BE2C (cell line): Measurements from ENCODE around the gene C7orf25.
"Not testable (repeated sequence)": the region's sequence is repeated elsewhere in the genome, so short reads cannot be mapped to it uniquely, and the experiment has no call there.

Experiments used
- DNase-seq: peaks from one replicate; pipeline ENCODE4 v3.0.0-alpha.2; 2020
- H3K27me3 ChIP-seq: fragments of 250-450 bp; sonication (Bioruptor Pico); 2 replicates; pipeline ENCODE4 v1.5.1; 2020; ENCODE audit warnings: mild to moderate bottlenecking
- H3K36me3 ChIP-seq: fragments of 250-450 bp; sonication (Bioruptor Pico); 2 replicates; pipeline ENCODE4 v1.5.1; 2020; ENCODE audit warnings: mild to moderate bottlenecking
- H3K4me1 ChIP-seq: fragments of 250-450 bp; sonication (Bioruptor Pico); 2 replicates; pipeline ENCODE4 v1.5.1; 2020
- H3K4me3 ChIP-seq: 2 replicates; pipeline ENCODE4 v1.5.1; 2011; ENCODE audit warnings: low read depth, low read length
- H3K9me3 ChIP-seq: fragments of 250-450 bp; sonication (Bioruptor Pico); 2 replicates; pipeline ENCODE4 v1.5.1; 2020
- CTCF ChIP-seq: IDR thresholded peaks from 2 replicates; pipeline ENCODE4 v1.5.1; 2012; ENCODE audit warnings: mild to moderate bottlenecking, low read depth, low read length

C7orf25 gene

GRCh38 chr7:42893346-42894240, 18.3 kb downstream of the C7orf25 start:
- TF ChIP-seq CTCF: no peak
- H3K4me1 ChIP-seq: no peaks in the 10 kb centered on the region
- no peak for DNase-seq

GRCh38 chr7:42886893-42887505, 24.9 kb downstream of the C7orf25 start:
- Histone ChIP-seq H3K4me1 (no peaks in the 10 kb centered on the region), H3K27me3 (peaks cover 6% of the 10 kb centered on the region; the same call in 1 of the 2 replicates), H3K4me3 (no peak overlapping the region), H3K9me3 (no peaks in the 10 kb centered on the region), H3K36me3 (no peaks in the 10 kb centered on the region)
- DNase-seq: no peak
- no peak for TF ChIP-seq CTCF

More at GRCh38 chr7:42893346-42894240, 18.3 kb downstream of the C7orf25 start:
- Histone ChIP-seq H3K9me3 (no peaks in the 10 kb centered on the region), H3K4me3 (no peak overlapping the region), H3K36me3 (no peaks in the 10 kb centered on the region), H3K27me3 (peaks cover 10% of the 10 kb centered on the region)

- Histone ChIP-seq H3K27me3 (peaks cover 6% of the 10 kb centered on the region; the same call in 1 of the 2 replicates), H3K9me3 (no peaks in the 10 kb centered on the region), H3K4me1 (no peaks in the 10 kb centered on the region), H3K4me3 (no peak overlapping the region), H3K36me3 (no peaks in the 10 kb centered on the region)
- DNase-seq: no peak
- TF ChIP-seq CTCF: peak; percentile 47
Measured at GRCh38 chr7:42886129-42886528, 25.7 kb downstream of the C7orf25 start.

GRCh38 chr7:42885183-42885582, 26.7 kb downstream of the C7orf25 start:
- not testable (repeated sequence) for H3K36me3 ChIP-seq

GRCh38 chr7:42883950-42884349, 27.9 kb downstream of the C7orf25 start:
- no peaks in the 10 kb centered on the region for H3K4me1 ChIP-seq
- no peak overlapping the region for H3K4me3 ChIP-seq
- peak; percentile 71 for DNase-seq

More at GRCh38 chr7:42885183-42885582, 26.7 kb downstream of the C7orf25 start:
- H3K4me3 ChIP-seq, H3K9me3 ChIP-seq, H3K4me1 ChIP-seq, H3K27me3 ChIP-seq, DNase-seq: not testable (repeated sequence)

GRCh38 chr7:42880392-42880791, 31.5 kb downstream of the C7orf25 start:
- H3K4me1 ChIP-seq: no peaks in the 10 kb centered on the region
- no peaks in the 10 kb centered on the region for H3K27me3 ChIP-seq
- no peaks in the 10 kb centered on the region for H3K9me3 ChIP-seq
- no peak overlapping the region for H3K4me3 ChIP-seq
- no peak for DNase-seq
- TF ChIP-seq CTCF: no peak
- H3K36me3 ChIP-seq: no peaks in the 10 kb centered on the region

More at GRCh38 chr7:42883950-42884349, 27.9 kb downstream of the C7orf25 start:
- Histone ChIP-seq H3K9me3 (no peaks in the 10 kb centered on the region), H3K36me3 (no peaks in the 10 kb centered on the region), H3K27me3 (peaks cover 6% of the 10 kb centered on the region; the same call in 1 of the 2 replicates)
- TF ChIP-seq CTCF: no peak
